Measurements from ENCODE around the gene SRBD1. TPM values are rescaled to one million over a fixed set of nuclear protein-coding genes. Genes with fewer than 3 reads are reported as not detected.

SRBD1 gene
- total and polyA plus RNA-seq, 2 experiments from 2014 or later: 27.4 to 46.3 TPM

DNA sequence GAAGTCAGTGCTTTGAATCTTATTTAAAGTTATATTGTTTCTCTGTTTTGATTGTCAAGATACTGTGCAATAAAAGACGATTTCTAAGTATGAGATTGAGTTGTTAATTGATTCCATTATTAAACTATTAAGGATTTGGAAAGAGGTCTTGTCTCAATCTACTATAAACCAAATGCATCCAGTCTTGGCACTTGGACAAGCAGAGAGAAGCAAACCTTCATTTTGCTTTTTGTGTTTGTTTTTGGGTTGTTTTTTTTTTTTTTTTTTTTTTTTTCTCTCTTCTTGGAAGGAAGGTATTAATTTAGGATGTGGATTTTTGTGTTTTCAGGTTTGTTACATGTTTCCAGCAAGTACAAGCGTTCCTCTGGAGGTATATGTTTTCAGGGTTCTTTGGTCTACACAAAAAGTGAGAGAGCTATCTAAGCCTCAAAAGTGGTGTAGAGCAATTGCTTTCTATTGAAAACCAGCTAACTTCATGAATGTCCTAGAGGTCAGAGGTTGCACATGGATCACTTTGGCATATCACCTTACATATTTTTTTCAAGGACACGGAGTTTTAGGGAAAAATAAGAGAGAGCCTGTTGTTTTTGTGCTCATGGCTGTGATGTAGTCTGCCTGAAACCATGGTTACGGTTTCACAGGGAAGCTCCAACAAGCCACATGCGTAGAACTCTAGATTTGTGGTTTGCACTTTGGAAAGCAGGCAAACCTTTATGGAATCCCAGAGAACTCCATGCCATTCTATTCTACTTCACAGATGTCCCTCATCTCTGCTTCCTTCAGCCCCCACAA is 42.3 kb upstream of the SRBD1 start (continued):
- TF ChIP-seq, protein P1, sequence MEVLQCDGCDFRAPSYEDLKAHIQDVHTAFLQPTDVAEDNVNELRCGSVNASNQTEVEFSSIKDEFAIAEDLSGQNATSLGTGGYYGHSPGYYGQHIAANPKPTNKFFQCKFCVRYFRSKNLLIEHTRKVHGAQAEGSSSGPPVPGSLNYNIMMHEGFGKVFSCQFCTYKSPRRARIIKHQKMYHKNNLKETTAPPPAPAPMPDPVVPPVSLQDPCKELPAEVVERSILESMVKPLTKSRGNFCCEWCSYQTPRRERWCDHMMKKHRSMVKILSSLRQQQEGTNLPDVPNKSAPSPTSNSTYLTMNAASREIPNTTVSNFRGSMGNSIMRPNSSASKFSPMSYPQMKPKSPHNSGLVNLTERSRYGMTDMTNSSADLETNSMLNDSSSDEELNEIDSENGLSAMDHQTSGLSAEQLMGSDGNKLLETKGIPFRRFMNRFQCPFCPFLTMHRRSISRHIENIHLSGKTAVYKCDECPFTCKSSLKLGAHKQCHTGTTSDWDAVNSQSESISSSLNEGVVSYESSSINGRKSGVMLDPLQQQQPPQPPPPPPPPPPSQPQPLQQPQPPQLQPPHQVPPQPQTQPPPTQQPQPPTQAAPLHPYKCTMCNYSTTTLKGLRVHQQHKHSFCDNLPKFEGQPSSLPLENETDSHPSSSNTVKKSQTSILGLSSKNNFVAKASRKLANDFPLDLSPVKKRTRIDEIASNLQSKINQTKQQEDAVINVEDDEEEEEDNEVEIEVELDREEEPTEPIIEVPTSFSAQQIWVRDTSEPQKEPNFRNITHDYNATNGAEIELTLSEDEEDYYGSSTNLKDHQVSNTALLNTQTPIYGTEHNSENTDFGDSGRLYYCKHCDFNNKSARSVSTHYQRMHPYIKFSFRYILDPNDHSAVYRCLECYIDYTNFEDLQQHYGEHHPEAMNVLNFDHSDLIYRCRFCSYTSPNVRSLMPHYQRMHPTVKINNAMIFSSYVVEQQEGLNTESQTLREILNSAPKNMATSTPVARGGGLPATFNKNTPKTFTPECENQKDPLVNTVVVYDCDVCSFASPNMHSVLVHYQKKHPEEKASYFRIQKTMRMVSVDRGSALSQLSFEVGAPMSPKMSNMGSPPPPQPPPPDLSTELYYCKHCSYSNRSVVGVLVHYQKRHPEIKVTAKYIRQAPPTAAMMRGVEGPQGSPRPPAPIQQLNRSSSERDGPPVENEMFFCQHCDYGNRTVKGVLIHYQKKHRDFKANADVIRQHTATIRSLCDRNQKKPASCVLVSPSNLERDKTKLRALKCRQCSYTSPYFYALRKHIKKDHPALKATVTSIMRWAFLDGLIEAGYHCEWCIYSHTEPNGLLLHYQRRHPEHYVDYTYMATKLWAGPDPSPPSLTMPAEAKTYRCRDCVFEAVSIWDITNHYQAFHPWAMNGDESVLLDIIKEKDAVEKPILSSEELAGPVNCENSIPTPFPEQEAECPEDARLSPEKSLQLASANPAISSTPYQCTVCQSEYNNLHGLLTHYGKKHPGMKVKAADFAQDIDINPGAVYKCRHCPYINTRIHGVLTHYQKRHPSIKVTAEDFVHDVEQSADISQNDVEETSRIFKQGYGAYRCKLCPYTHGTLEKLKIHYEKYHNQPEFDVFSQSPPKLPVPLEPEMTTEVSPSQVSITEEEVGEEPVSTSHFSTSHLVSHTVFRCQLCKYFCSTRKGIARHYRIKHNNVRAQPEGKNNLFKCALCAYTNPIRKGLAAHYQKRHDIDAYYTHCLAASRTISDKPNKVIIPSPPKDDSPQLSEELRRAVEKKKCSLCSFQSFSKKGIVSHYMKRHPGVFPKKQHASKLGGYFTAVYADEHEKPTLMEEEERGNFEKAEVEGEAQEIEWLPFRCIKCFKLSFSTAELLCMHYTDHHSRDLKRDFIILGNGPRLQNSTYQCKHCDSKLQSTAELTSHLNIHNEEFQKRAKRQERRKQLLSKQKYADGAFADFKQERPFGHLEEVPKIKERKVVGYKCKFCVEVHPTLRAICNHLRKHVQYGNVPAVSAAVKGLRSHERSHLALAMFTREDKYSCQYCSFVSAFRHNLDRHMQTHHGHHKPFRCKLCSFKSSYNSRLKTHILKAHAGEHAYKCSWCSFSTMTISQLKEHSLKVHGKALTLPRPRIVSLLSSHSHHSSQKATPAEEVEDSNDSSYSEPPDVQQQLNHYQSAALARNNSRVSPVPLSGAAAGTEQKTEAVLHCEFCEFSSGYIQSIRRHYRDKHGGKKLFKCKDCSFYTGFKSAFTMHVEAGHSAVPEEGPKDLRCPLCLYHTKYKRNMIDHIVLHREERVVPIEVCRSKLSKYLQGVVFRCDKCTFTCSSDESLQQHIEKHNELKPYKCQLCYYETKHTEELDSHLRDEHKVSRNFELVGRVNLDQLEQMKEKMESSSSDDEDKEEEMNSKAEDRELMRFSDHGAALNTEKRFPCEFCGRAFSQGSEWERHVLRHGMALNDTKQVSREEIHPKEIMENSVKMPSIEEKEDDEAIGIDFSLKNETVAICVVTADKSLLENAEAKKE (CRISPR knock-in tag; IDR thresholded peaks at IDR 0.05): no peak
- TF ChIP-seq POLR2AphosphoS5 (IDR thresholded peaks at IDR 0.05; ENCODE audit: low read depth) (no peak), ZNF114 (CRISPR knock-in tag; IDR thresholded peaks at IDR 0.05) (no peak)

DNA sequence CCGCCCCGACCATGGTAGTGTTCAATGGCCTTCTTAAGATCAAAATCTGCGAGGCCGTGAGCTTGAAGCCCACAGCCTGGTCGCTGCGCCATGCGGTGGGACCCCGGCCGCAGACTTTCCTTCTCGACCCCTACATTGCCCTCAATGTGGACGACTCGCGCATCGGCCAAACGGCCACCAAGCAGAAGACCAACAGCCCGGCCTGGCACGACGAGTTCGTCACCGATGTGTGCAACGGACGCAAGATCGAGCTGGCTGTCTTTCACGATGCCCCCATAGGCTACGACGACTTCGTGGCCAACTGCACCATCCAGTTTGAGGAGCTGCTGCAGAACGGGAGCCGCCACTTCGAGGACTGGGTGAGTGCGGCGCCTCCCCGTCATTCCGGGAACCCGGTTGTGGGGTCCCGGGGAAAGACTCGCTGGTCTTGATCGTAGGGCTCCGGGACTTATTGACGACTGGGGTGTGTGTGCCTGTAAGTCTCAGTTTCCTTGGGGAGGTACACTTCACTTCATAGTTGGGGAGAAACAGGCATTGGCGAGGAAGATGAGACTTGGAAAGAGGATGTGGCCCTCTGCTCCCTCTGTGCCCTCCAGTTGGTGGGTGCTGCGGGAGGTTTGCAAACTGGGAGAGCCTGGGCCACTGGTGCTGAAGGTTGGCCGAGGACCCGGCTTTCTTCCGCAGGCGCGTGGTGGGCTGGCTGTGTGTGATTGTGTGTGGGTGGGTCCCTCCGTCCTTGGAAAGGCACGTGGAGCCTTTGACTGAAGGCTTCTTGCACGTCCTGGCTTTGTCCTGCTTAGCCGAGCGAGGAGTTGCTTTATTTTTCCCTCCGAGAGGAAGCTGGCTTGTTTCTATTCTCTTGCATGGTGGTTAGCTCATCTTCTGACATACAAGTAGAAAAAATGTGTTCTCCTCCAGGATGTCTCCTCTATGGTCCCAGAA is 41.3 kb upstream of the SRBD1 start:
- no peak overlapping the region for H3K27ac ChIP-seq (ENCODE audit: low read depth)
- peak overlapping the region; percentile 98 for H2AFZ ChIP-seq
- H3K79me2 ChIP-seq (replicated peaks; ENCODE audit: insufficient read depth): no peaks in the 10 kb centered on the region
- peak overlapping the region; percentile 73 for H3K4me3 Mint-ChIP-seq
- peak overlapping the region; percentile 93 for H3K4me2 ChIP-seq
- DNase-seq (ENCODE audit: low spot score) (peak; percentile 46), ATAC-seq (peak; percentile 14)
- peak; percentile 54 for TF ChIP-seq EZH2phosphoT487 (IDR thresholded peaks at IDR 0.05; ENCODE audit: unreplicated experiment)
- TF ChIP-seq EZH2 (IDR thresholded peaks at IDR 0.05; ENCODE audit: low read depth, unreplicated experiment): peak; percentile 73
- TF ChIP-seq, protein P2, sequence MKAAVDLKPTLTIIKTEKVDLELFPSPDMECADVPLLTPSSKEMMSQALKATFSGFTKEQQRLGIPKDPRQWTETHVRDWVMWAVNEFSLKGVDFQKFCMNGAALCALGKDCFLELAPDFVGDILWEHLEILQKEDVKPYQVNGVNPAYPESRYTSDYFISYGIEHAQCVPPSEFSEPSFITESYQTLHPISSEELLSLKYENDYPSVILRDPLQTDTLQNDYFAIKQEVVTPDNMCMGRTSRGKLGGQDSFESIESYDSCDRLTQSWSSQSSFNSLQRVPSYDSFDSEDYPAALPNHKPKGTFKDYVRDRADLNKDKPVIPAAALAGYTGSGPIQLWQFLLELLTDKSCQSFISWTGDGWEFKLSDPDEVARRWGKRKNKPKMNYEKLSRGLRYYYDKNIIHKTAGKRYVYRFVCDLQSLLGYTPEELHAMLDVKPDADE (IDR thresholded peaks at IDR 0.05): no peak
- peaks cover 13% of the 10 kb centered on the region for H3K4me1 ChIP-seq (ENCODE audit: insufficient read depth)
- H3K9me2 ChIP-seq (ENCODE audit: insufficient read depth): no peaks in the 10 kb centered on the region
- H3K4me1 Mint-ChIP-seq: peaks cover 15% of the 10 kb centered on the region
- 0 out of 2 replicates have a peak, but pooled peaks cover 2% of the 10 kb centered on the region for H3F3A ChIP-seq (replicated peaks; ENCODE audit: low read depth)
- H3K9me3 Mint-ChIP-seq: no peaks in the 10 kb centered on the region; the same call in 2 of the 3 replicates
- H3K27ac Mint-ChIP-seq: no peak overlapping the region
- peaks cover 52% of the 10 kb centered on the region for H3K27me3 Mint-ChIP-seq (ENCODE audit: insufficient read depth, low read depth, poor library complexity)
- H3K36me3 Mint-ChIP-seq (ENCODE audit: low read depth): peaks cover 2% of the 10 kb centered on the region; the same call in 1 of the 3 replicates
- H3K36me3 ChIP-seq (ENCODE audit: insufficient read depth): no peaks in the 10 kb centered on the region
- H3K27me3 ChIP-seq (ENCODE audit: insufficient read depth): peaks cover 72% of the 10 kb centered on the region
- H4K20me1 ChIP-seq (replicated peaks; ENCODE audit: insufficient read depth): no peaks in the 10 kb centered on the region
- H3K4me3 ChIP-seq: peak overlapping the region; percentile 84
